GM19463 (cell line): Measurements from ENCODE around the gene IPMK.
"Not testable (repeated sequence)": the region's sequence is repeated elsewhere in the genome, so short reads cannot be mapped to it uniquely, and the experiment has no call there.

ENCODE experiments used
- ATAC-seq: cut with Tn5 transposase; IDR thresholded peaks from one replicate; pipeline ENCODE4 v1.9.1; 2021; ENCODE audit warnings: mild to moderate bottlenecking, moderate library complexity; ENCODE audit not compliant: unreplicated experiment

Gene IPMK

DNA sequence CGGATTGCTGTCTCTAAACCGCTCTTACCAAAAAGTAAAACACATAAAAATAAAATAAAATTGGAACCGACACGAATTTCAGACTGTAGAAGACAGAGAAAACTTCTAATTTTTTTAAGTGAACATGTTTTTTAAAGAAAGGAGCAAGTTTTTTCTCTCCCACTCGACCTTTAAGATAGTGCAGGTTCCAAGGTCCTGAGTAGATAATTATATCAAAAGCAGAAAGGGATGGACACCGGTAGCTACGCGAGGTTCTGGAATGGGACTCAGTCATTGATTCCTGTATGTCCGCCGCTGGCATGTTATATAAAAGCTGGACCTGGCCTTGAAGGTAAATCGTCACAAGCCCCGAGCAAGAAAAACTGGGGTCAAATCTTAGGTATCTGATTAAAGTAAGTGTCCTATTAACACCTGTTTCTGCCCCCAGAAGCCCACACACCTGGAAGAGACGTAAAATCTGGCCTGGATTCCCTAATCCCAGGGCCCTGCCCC is 806 bp upstream of the IPMK start:
- ATAC-seq, result peak; percentile 0

DNA sequence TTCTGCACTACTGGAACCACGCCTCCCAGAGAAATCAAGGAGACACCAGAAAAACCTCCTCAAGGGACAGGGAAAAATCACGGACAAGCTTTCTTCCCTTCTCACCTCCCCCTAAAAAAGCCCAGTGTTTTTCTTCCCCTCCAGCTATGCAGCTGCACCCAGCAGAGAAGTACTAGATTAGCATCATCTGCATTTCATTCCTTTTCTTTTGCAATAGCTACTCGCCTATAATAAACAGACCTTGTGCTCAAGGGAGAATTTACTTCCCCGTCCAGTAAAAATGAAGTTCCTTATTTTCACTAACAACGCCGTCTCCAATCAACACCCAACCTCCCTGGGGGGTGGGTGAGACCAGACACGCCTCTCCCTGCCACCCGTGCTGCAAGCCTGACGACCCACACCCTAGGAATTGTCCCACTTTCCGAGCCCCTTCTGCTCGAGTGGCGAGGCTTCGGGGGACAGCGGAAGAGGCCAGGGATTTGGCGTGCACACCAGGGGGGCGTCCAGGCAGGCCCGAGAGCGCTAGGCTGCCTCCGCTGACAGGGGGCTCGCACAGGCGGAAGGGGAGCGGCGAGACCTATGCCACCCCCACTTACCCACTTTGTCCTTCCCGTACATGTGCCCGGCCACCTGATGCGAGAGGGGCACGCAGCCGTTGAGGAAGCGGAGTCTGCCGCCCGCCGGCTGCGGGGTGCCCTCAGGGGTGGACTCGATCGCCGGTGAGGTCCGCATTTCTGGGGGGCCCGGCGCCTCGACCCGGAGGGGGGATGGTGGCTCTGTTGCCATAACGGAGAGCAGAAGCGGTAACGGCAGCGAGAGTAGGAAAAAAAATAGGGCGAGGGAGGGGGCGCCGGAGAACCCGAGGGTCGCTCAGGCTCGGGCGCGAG is 625 bp downstream of the IPMK start:
- ATAC-seq, result peak; percentile 3

DNA sequence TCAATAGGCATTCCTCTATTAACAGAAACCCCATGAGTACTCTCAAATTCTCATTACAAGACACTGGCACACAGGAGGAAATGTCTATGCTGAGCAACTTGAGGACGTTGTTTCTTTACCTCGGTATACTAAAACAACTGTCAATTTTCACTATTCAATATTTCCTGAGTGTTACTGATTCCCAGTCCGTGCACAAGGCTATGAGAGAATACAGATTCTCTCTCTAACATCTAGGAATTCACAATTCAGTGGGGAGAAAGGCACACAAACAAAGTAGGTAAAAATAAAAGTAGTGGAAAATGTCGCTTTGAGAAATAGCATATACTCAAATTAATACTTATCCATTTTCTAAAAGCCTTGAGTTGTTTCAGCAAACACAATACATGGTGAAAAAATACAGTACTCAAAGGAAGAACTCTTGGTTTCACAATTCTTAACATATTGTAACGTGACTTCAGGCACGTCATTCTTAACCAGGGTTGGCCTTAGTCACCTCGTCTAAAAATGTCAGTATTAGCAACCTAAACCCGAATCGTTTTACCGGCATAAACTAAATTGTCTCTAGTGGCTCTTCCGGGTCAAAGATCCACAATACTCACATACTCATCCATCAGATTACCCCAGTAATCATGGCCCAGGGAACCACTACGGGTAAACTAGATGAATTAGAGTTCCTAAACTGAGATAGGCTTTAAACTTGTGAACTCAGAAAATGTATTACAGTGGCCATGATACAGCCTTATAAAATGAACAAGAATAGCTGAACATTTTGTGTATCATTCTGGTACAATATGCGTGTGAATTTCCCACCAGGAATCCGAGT is 1.5 kb downstream of the IPMK start:
- ATAC-seq, result no peak

DNA sequence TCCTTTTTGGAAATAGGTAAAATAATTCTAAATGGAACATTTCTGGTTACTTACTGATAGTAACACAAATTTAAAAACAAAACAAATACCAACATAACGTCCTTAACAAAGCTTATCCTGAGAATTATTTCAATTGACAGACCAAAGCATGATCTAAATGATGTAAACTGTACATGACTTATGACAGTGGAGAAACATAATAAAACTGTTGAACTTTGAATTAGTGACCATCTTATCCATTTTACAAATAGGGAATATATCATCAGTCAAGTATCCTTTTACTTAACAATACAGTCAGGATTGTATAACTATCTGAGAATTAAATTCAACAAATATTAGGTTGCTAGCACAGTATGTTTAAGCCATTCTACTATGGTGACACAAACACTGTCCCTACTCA is 2.4 kb downstream of the IPMK start:
- ATAC-seq, result no peak

DNA sequence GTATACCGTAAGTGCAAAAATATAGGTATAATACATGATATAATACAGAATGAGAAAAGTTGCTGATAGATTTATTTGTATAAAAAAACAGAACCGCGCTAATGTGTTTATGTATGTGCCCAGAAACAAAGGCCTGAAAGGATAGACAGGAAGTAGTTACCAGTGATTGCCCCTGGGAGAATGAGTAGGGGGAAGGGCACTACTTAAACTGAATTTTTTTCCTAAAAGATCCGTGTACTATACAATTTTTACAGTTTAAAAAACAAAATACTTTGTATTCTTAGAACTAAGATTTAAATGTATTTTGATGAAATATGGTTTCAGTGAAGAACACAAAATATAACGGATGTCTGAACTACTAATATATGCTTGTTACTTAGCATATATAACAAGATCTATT is 2.9 kb downstream of the IPMK start:
- no peak for ATAC-seq

DNA sequence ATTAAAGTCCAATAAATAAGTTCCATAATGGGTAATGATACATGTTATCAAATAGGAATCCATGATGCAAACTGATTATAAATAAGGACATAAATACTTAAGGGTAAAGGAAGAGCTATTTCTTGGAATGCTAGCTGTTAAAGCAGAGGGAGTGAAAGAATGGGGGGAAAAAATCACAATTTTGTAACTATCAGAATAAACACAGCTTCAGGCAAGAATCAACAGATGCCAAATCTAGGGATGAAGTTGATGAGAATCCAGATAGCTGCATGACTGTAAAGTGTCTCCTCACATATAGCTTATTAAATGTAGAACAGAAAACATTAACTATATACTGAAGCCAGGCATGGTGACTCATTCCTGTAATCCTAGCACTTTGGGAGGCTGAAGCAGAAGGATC is 4.9 kb downstream of the IPMK start:
- ATAC-seq, result no peak

DNA sequence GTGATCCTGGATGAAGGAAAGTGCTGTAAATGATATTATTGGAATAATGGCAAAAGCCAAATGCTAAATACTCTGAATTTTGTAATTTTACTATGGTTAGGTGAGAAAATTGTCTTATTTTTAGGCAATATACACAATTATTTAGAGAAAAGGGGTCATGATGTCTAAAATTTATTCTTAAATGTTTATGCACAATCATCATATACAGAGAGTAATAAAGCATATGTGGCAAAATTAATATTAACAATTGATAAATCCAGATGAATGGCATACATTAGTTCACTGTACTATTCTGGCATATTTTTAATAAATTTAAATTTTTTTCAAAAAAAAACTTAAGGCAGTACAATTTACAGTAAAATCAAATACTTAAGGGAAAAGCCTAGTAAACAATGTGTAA is 7.4 kb downstream of the IPMK start:
- no peak for ATAC-seq

DNA sequence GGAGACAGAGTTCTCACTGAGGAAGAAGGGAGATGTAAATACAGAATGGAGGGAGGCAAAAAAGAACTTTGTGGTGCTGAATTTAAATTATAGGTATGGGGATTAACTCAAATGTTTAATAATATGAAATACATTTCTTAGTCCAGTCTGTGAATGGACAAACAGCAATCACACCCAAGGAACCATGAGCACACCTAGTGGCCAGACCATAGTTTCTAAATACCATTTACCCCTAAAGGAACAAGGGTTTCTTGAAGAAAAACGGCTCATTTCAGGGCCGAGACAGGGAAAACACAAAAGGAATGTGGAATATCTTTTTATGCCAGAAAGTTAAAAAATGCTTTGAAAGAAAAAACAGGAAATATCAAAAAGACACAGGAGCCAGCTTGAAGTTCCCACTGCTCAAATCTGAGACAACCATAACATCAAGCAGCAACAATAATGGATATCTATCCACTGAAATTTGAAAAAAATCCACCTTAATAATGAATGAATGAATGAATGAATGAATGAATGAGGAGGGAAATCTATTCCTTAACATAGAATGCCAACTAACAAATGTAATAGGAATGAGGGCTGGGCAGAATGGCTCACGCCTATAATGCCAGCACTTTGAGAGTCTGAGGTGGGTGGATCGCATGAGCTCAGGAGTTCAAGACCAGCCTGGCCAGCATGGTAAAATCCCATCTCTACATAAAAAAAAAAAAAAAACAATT is 8.6 kb downstream of the IPMK start:
- ATAC-seq, result no peak

DNA sequence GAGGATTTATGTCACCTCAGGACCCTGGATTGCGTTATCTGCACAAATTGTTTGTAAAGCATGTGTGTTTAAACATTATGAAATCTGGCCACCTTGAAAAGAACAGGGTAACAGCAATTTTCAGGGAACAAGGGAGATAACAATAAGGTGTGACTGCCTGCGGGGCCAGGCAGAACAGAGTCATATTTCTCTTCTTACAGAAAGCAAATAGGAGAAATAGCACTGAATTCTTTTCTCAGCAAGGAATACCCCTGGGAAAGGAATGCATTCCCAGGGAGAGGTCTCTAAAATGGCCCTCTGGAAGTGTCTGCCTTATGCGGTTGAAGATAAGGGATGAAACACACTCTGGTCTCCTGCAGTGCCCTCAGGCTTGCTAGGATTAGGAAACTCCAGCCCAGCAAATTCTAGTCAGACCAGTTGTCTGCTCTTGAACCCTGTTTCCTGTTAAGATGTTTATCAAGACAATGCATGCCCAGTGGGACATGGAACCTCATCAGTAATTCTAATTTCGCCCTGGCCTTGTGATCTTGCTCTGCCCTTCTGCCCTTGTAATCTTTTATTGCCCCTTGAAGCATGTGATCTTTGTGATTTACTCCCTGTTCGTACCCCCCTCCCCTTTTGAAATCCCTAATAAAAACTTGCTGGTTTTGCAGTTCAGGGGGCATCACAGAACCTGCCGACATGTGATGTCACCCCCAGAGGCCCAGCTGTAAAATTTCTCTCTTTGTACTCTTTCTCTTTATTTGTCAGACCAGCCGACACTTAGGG is 11.5 kb downstream of the IPMK start:
- ATAC-seq, result not testable (repeated sequence)

DNA sequence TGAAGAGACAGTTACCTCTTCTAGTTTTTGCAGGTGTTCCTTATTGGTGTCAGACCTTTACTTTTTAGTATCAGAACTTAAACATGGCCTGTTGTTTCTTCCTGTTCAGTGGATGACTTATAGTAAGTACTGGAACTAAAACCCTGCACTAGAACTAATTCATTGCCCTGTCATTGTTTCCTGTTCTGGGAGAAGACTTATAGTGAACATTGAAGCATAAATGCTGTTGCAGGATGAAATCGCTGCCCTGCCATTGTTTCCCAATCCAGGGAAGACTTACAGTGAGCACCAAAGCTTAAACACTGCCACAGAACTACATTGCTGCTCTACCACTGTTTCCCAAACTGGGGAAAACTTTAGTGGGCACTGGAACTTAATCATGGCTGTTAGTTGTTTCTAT is 13.1 kb downstream of the IPMK start:
- no peak for ATAC-seq

DNA sequence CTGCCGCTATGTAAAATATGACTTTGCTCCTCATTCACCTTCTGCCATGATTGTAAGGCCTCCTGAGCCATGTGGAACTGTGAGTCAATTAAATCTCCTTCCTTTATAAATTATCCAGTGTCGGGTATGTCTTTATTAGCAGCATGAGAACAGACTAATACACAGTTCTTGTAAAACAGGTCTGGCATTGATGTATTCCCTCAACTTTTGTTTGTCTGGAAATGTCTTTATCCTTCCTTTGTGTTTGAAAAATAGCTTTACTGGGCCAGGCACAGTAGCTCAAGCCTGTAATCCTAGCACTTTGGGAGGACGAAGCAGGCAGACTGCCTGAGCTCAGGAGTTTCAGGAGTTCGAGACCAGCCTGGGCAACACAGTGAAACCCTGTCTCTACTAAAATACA is 14.5 kb downstream of the IPMK start:
- ATAC-seq, result no peak

DNA sequence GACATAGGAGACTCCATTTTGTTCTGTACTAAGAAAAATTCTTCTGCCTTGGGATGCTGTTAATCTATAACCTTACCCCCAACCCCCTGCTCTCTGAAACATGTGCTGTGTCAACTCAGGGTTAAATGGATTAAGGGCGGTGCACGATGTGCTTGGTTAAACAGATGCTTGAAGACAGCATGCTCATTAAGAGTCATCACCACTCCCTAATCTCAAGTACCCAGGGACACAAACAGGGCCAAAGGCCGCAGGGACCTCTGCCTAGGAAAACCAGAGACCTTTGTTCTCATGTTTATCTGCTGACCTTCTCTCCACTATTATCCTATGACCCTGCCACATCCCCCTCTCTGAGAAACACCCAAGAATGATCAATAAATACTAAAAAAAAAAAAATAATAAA is 23.0 kb downstream of the IPMK start:
- not testable (repeated sequence) for ATAC-seq

DNA sequence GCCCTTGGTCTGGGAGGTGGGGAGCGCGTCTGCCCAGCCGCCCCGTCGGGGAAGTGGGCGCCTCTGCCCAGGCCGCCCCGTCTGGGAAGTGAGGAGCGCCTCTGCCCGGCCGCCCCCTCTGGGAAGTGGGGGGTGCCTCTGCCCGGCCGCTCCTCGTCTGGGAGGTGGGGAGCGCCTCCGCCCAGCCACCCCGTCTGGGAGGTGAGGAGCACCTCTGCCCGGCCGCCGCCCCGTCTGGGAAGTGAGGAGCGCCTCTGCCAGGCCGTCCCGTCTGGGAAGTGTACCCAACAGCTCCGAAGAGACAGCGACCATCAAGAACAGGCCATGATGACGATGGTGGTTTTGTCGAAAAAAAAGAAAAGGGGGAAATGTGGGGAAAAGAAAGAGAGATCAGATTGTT is 23.5 kb downstream of the IPMK start:
- not testable (repeated sequence) for ATAC-seq

DNA sequence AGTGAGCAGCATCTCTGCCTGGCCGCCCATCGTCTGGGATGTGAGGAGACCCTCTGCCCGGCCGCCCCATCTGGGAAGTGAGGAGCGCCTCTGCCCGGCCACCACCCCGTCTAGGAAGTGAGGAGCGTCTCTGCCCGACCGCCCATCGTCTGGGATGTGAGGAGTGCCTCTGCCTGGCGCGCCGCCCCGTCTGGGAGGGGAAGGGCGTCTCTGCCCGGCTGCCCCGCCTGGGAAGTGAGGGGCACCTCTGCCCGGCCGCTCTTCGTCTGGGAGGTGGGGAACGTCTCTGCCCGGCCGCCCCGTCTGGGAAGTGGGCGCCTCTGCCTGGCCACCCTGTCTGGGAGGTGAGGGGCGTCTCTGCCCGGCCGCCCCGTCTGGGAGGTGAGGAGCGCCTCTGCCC is 23.9 kb downstream of the IPMK start:
- not testable (repeated sequence) for ATAC-seq

DNA sequence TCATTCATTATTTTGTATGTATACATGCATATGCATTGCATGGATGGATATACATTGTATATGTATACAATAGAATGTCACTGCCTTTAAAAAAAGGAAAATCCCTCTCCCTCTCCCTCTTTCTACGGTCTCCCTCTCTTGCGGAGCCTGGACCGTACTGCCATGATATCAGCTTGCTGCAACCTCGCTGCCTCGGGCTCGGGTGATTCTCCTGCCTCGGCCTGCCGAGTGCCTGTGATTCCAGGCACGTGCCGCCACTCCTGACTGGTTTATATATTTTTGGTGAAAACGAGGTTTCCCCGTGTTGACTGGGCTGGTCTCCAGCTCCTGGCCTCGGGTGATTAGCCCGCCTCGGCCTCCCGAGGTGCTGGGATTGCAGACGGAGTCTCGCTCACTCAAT is 24.4 kb downstream of the IPMK start:
- no peak for ATAC-seq

DNA sequence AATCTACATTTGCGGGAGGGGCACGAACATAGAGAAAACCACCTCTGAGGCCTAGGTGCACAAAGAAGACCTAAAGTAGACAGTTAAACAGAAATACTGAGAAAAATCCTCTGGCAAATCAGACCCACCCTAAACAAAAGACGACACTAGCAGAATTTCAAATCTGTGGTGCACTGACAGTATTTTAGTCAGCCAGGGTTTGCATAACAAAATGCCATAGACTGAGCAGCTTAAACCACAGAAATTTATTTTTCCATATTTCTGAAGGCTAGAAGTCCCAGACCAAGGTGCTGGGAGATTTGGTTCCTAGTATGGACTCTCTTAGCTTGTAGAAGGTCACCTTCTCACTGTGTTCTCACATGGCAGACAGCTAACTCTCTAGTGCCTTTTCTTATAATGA is 26.3 kb downstream of the IPMK start:
- ATAC-seq, result no peak

DNA sequence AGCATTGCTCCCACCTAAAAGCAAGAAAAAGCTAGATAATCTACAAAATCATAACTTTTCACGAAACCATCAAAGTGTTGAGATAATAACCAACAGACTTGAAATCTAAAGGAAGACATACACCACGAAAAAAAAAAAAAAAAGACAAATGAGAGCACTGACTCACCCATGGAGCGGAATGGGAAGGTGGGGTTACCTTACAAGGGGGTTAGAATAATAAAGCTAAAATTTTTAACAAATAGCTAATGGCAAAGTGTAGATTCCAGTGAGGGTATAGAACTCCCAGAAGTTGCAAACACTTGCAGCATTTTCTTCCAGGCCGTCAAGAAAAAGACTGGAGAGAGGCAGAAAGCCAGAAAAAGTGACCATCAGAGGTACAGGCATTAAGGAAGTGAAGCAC is 27.2 kb downstream of the IPMK start:
- no peak for ATAC-seq

DNA sequence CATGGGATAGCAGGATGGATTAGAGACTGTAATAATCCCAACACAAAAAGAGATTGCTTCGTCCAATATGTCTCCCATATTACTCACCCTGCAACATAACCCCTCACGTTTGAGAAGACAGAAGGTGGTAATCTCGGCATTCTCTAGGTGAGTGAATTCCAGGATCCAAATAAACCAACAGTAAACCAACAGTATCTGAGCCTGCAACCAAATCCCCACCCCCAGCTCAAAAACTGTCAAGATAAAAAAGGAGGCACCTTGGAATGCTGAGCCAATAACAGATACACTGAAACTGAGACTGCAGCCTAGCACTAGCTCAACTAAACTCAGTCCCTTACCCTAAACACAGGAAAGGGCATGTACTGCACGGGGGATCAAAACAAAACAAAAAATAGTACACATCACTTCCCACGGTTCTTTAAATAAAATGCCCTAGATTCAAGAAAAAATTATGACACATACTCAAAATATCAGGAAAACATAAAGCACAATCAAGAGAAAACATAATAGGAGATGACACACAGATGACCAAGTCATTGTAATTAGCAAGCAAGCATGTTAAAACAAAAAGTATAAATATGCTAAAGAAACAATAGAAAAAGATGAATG is 28.0 kb downstream of the IPMK start:
- no peak for ATAC-seq

DNA sequence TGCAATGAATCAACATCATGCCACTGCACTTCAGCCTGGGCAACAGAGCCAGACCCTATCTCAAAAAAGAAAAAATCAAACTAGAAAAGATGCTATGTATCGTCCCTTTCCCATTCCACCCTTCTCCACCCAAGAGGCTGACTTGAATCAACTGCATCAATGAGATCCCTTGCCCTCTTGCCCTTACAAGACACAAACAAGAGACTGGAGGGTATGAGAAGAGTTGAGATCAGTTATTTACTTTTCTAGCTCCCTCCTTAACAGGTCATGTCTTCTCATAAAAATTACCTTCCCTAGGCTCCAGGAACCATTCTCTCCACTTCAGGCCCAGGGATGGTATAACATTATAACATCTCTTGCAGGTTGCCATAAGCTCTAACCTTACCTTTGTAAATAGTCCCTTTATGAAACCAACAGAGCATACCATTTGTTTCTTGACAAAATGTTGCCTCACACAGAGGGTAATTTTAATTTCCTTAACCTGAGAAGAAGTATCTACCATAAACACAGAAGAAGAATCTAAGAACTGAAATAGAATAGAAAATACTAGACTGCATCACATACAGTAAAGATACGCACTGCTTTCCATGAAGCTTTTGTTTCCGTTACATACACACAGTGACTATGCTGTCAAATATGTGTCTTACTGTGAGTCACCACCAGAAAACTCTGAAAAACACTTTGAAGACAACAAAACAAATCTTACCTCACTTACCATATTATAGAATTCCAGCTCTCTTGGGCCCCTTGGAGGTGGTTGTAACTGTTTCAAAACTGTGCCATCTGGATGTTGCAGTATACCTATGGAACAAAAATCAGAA is 30.5 kb downstream of the IPMK start:
- ATAC-seq, result no peak
